Upper lobe of right lung (tissue), 1 donor: ENCODE results near the gene ZNF330. TPM values are rescaled to one million over a fixed set of nuclear protein-coding genes. Genes with fewer than 3 reads are reported as not detected.

Experiments
- ATAC-seq: fragments of 200-7000 bp; cut with Tn5 transposase; one replicate; pipeline ENCODE4 v1.9.1; 2020; ENCODE audit warnings: mild to moderate bottlenecking, moderate library complexity
- DNase-seq: peaks from one replicate; pipeline ENCODE4 v3.0.0-alpha.2; 2020
- H3K27ac ChIP-seq: fragments of 200-600 bp; one replicate; pipeline ENCODE4 v1.8.0; 2022
- H3K27me3 ChIP-seq: fragments of 200-600 bp; one replicate; pipeline ENCODE4 v1.8.0; 2022; ENCODE audit warnings: mild to moderate bottlenecking
- H3K36me3 ChIP-seq: fragments of 200-600 bp; one replicate; pipeline ENCODE4 v1.8.0; 2022
- H3K4me1 ChIP-seq: fragments of 200-600 bp; one replicate; pipeline ENCODE4 v1.8.0; 2022
- H3K4me3 ChIP-seq: fragments of 200-600 bp; one replicate; pipeline ENCODE4 v1.8.0; 2022; ENCODE audit warnings: mild to moderate bottlenecking
- H3K9me3 ChIP-seq: fragments of 200-600 bp; one replicate; pipeline ENCODE4 v1.8.0; 2022
- intact Hi-C: fragments of 100-400 bp; cut with DNase I; formaldehyde crosslinking; loops from one replicate; pipeline ENCODE4 v1.11.0; 2022
- total RNA-seq: library from RNA; stranded (reverse); fragmentation: NEBNext Ultra II Directional; extraction: Animal tissue kit (Norgen Biotek cat#: 25700); gene quantifications from one replicate; pipeline ENCODE4 v1.2.1, GENCODE V29; 2021
- TF ChIP-seq, protein P1 (sequence below): fragments of 200-600 bp; IDR thresholded peaks from one replicate; pipeline ENCODE4 v1.8.0; 2022; ENCODE audit warnings: antibody characterized with exemption
- donor health status: DM: no; HTN: yes; CAD: no; lungs with severe emphysema.

ZNF330 gene
- total RNA-seq, 1 donor from 2014 or later = 47.4 TPM

DNA sequence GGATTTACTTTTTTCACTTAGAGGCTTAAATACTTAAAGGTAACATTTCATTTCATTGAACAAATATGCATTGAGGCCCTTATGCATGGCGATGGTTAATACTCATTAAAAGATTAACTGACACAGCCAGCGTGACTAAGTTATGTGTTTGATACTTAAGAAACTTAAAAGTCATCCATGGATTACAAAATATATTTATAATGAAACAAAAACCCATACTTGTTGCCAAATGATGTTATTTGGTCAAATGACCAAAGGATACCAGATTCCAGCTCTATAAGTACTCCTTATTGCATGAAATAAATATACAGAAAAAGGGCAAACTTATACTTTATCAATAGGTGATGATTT lies 26.7 kb downstream of the ZNF330 start:
- DNase-seq (no peak), ATAC-seq (no peak)
- TF ChIP-seq, protein P1, sequence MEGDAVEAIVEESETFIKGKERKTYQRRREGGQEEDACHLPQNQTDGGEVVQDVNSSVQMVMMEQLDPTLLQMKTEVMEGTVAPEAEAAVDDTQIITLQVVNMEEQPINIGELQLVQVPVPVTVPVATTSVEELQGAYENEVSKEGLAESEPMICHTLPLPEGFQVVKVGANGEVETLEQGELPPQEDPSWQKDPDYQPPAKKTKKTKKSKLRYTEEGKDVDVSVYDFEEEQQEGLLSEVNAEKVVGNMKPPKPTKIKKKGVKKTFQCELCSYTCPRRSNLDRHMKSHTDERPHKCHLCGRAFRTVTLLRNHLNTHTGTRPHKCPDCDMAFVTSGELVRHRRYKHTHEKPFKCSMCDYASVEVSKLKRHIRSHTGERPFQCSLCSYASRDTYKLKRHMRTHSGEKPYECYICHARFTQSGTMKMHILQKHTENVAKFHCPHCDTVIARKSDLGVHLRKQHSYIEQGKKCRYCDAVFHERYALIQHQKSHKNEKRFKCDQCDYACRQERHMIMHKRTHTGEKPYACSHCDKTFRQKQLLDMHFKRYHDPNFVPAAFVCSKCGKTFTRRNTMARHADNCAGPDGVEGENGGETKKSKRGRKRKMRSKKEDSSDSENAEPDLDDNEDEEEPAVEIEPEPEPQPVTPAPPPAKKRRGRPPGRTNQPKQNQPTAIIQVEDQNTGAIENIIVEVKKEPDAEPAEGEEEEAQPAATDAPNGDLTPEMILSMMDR = no peak

DNA sequence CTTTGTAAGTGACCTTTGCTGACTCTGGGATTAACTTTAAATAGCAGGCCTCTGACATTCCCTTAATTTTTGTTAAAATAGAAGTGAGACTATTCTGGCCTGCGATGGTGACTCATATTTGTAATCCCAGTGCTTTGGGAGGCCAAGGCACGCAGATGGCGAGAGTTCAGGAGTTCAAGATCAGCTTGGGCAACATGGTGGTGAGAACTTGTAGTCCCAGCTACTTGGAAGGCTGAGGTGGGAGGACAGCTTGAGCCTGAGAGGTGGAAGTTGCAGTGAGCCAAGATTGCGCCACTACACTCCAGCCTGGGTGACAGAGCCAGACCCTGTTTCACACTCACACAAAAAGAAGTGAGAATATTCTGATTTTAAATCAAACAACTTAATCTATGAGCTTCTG lies 27.3 kb downstream of the ZNF330 start:
- ATAC-seq = peak; percentile 92
- intact Hi-C loops = no loop called here
- DNase-seq = peak; percentile 73

More for the DNA sequence above, 26.7 kb downstream of the ZNF330 start:
- Histone ChIP-seq H3K4me1 (no peaks in the 10 kb centered on the region), H3K27me3 (no peaks in the 10 kb centered on the region), H3K9me3 (peaks cover 3% of the 10 kb centered on the region), H3K4me3 (no peak overlapping the region), H3K36me3 (no peaks in the 10 kb centered on the region), H3K27ac (no peak overlapping the region)
- intact Hi-C loops = no loop called here

DNA sequence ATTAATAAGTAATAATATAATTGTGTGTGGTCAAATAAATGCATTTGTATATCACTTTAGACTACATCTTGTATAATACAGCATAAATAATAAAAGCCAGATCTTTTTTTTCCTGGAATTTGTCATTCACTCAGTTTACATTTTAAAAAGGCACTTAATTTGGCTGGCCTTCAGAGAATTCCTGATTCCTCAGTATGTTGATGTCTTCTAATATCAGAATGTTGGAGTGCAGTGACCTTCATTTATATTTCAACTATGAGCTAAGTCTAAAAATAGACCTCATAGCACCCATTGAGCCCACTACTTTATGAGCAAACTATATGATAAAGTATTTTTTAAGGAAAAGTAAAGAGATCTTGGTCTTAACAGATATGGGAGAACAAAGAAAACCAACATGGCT lies 27.8 kb downstream of the ZNF330 start:
- Histone ChIP-seq H3K27me3 (no peaks in the 10 kb centered on the region), H3K4me3 (no peak overlapping the region), H3K27ac (no peak overlapping the region), H3K4me1 (no peaks in the 10 kb centered on the region), H3K36me3 (no peaks in the 10 kb centered on the region), H3K9me3 (peaks cover 3% of the 10 kb centered on the region)
- TF ChIP-seq, protein P1 = no peak
- intact Hi-C loops = no loop called here
- ATAC-seq (no peak), DNase-seq (no peak)

More for the DNA sequence above, 27.3 kb downstream of the ZNF330 start:
- peaks cover 3% of the 10 kb centered on the region for H3K9me3 ChIP-seq
- H3K27me3 ChIP-seq = no peaks in the 10 kb centered on the region
- no peak overlapping the region for H3K4me3 ChIP-seq
- H3K36me3 ChIP-seq = no peaks in the 10 kb centered on the region
- H3K27ac ChIP-seq = no peak overlapping the region
- H3K4me1 ChIP-seq = no peaks in the 10 kb centered on the region
- TF ChIP-seq, protein P1 = no peak

DNA sequence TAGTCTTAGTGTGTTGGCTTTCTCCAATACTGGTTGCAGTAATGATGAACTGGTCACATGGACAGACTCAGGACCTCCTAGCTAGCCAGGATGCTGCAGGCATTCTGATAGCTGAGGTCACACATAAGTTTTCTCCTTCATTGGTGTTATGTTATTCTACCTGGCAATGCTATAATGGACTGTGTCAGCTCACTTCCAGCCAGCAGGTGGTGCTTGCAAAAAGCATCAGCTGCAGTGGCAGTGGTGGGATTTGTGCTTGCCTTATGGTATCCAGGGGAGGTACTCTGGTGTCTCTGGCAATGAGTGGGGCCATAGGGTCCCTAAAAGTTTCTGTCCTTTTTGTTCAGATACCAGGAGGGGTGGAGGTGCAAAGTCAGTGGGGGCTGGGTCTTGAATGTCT lies 33.6 kb downstream of the ZNF330 start:
- intact Hi-C loops = no loop called here
- H3K27me3 ChIP-seq = no peaks in the 10 kb centered on the region
- DNase-seq (no peak), ATAC-seq (no peak)
- peaks cover 3% of the 10 kb centered on the region for H3K9me3 ChIP-seq
- H3K4me1 ChIP-seq = no peaks in the 10 kb centered on the region
- H3K27ac ChIP-seq = no peak overlapping the region
- TF ChIP-seq, protein P1 = no peak
- H3K4me3 ChIP-seq = no peak overlapping the region
- H3K36me3 ChIP-seq = no peaks in the 10 kb centered on the region

DNA sequence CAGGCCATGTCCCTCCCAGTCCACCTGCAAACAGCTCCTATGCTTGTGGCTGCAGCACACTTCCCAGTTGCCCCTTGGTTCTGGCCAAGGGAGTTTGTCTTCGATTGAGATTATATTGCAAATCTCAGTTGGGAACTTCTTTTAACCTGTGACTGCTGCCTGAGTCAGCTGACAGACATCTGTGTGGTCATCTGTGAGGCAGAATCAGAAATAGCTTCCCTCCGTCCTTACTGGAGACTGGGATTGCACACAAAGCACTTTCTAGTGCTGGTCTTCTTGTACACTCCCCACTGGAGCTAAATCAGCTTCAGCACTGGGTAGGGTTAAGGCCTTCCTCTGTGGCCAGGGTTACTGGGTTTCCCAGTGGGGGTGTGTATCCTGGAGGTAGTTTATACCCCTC lies 34.3 kb downstream of the ZNF330 start:
- DNase-seq (no peak), ATAC-seq (no peak)
- no peak overlapping the region for H3K27ac ChIP-seq
- TF ChIP-seq, protein P1 = no peak
- intact Hi-C loops = no loop called here
- H3K36me3 ChIP-seq = no peaks in the 10 kb centered on the region
- no peaks in the 10 kb centered on the region for H3K4me1 ChIP-seq
- peaks cover 3% of the 10 kb centered on the region for H3K9me3 ChIP-seq
- H3K27me3 ChIP-seq = no peaks in the 10 kb centered on the region
- H3K4me3 ChIP-seq = no peak overlapping the region

DNA sequence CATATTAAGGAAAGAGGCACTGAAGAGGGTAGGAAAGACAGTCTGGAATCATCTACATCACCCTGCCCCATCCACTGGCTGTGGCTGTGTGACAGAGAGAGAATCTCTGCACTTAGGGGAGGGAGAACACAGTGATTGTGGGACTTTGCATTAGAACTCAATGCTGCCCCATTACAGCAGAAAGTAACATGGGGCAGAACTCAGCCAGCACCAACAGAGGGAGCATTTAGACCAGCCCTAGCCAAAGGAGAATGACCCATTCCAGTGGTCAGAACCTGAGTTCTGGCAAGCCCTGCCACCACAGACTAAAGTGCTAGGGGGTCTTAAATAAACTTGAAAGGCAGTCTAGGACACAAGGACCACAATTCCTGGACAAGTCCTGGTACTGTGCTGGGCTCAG lies 37.9 kb downstream of the ZNF330 start:
- no peaks in the 10 kb centered on the region for H3K27me3 ChIP-seq

More for the DNA sequence above, 37.9 kb downstream of the ZNF330 start:
- no peak for DNase-seq
- H3K27ac ChIP-seq = no peak overlapping the region
- H3K4me1 ChIP-seq = no peaks in the 10 kb centered on the region
- no peaks in the 10 kb centered on the region for H3K9me3 ChIP-seq
- ATAC-seq = no peak
- H3K36me3 ChIP-seq = no peaks in the 10 kb centered on the region
- intact Hi-C loops = no loop called here
- H3K4me3 ChIP-seq = no peak overlapping the region
- TF ChIP-seq, protein P1 = no peak
